Anterior cingulate cortex (tissue), 58 donors: ENCODE data around the gene PLEKHA4.
"Not testable (repeated sequence)": the region's sequence is repeated elsewhere in the genome, so short reads cannot be mapped to it uniquely, and the experiment has no call there.

Experiments used
- DNase-seq, 58 donors: peaks; one replicate each; lab custom pipeline; 2025; lab: John Stamatoyannopoulos, UW

PLEKHA4 gene, protein sequence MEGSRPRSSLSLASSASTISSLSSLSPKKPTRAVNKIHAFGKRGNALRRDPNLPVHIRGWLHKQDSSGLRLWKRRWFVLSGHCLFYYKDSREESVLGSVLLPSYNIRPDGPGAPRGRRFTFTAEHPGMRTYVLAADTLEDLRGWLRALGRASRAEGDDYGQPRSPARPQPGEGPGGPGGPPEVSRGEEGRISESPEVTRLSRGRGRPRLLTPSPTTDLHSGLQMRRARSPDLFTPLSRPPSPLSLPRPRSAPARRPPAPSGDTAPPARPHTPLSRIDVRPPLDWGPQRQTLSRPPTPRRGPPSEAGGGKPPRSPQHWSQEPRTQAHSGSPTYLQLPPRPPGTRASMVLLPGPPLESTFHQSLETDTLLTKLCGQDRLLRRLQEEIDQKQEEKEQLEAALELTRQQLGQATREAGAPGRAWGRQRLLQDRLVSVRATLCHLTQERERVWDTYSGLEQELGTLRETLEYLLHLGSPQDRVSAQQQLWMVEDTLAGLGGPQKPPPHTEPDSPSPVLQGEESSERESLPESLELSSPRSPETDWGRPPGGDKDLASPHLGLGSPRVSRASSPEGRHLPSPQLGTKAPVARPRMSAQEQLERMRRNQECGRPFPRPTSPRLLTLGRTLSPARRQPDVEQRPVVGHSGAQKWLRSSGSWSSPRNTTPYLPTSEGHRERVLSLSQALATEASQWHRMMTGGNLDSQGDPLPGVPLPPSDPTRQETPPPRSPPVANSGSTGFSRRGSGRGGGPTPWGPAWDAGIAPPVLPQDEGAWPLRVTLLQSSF

DNA sequence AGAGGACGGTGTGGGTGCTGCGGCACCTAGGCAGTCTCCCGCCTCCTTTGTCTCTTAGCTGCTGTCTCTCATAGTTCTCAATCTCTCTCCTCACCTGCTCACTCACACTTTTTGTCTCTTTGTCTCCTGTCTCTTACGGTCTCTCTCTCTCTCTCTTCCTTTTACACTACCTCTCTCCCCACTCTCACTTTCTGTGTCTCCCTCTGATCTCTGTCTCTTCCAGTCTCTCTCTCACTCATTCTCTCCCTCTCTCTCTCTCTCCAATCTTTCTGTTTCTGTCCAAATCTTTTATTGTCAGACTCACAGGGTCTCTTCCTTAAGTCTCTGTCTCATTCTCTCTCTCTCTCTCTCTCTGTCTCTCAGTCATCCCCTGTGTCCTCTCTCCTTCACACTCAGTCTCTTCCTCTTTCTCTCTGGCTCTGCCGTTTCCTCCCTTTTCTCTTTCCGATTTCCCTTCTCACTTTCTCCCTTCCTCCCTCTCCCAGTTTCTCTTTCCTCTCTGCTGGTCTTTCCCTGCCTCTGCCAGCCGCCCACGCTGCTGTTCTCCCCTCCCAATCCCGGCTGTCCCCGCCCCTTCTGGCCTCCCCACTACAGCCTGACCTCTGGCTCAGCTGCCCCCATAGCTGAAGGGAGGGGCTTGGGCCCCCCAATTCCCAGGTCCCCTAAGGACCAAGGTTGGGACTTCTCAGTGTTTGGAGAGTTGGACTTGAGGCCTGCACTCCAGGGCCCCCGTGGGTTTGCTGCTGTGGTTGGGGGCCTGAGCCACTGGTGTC is at the start of gene PLEKHA4:
Gene PLEKHA4 (minus strand): TSS at position 504 of the 773 bp plus-strand sequence. CDS start 997 bp downstream, outside the sequence.
- DNase-seq, result no peak

DNA sequence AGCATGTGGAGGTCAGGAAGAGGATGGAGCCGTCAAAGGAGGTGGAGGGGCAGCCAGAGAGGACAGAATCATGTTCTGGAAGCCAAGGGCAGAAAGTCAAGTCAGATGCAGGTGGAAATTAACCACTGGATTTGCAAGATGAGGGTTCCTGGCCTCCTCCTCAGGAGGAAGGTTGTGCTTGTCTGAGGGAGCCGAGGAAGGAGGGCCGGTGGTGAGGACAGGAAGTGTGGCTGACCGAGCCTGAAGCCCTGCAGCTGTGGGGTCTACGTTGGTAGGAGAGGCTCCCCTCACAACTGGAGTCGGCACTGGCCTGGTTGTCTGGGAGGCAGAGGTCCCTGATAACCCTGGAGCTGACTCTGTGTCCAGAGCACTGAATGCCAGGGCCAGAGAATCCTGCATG is 49.7 kb upstream of the PLEKHA4 start:
- no peak for DNase-seq

- no peak for DNase-seq
Measured at GRCh38 chr19:48915757-48916156, 47.3 kb upstream of the PLEKHA4 start.

DNA sequence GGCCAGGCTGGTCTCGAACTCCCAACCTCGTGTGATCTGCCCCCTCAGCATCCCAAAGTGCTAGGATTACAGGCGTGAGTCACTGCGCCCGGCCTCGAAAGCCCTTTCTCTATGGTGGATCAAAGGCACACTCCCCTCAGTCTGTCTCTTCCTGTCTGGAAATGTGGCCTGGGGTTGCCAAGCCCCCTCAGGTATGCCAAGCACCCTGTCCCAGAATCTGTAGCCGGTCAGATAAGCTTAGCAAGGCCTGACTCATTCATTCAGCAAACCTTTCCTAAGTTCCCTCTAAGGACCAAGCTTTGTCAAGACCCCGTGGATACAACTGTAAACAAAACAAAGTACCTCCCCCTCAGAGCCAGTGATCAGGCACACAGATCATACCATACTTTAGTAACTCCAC is 45.8 kb upstream of the PLEKHA4 start:
- DNase-seq, result no peak

DNA sequence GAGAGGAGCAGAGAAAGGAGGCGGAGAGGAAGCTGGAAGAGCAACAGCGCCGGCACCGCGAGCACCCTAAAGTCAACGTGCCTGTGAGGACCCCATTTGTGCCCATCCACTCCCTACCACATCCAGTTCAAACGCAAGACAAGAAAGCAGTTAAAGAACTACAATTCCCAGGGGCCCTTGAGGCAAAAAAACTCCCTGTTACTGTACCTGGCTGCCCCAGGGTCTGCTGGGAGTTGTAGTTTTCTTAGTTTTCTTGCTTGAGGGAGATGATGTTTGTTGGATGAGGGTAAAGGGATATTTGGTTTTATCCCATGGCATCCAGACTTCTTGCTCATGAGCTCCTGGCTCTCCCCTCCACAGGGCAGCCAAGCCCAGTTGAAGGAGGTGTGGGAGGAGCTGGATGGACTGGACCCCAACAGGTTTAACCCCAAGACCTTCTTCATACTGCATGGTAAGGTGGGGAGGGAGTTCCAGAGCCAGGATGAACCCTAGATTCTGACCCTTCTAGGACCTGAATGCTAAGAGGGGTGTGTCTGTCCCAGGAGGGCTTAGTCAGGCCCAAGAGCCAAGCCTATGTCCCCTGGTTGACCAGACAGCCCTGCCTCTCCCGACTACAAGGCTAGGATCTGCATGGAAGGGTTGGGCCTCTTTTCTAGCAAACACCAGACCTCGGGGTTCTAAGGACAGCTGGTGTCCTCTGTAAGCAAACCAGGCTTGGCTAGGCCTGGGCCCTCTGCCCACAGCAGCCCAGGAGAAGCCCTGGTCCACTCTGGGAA is 44.9 kb upstream of the PLEKHA4 start:
- DNase-seq, result no peak

- DNase-seq, result no peak
Measured at GRCh38 chr19:48910803-48911202, 42.4 kb upstream of the PLEKHA4 start.

GRCh38 chr19:48909424-48910077 is 41.1 kb upstream of the PLEKHA4 start:
- DNase-seq, result not testable (repeated sequence)

GRCh38 chr19:48907671-48908070 is 39.3 kb upstream of the PLEKHA4 start:
- DNase-seq, result no peak

- no peak for DNase-seq
Measured at GRCh38 chr19:48906324-48906723, 37.9 kb upstream of the PLEKHA4 start.

DNA sequence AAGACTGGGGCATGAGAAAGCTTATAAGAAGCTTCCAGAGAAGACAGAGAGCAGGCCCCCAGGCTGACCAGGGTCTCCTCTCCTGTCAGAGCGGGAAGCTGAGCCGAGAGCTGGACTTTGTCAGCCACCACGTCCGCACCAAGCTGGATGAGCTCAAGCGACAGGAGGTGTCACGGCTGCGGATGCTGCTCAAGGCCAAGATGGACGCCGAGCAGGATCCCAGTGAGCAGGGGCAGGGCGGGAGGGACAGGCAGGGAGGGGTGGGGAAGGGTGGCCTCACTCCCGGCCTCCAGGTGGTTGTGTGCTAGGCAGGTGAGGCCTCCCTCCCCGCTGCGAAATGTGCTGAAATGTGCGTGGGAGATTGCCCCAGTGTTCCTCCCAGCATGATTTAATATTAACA is 37.2 kb upstream of the PLEKHA4 start:
- DNase-seq, result no peak

GRCh38 chr19:48903788-48904187 is 35.4 kb upstream of the PLEKHA4 start:
- not testable (repeated sequence) for DNase-seq

- DNase-seq, result not testable (repeated sequence)
Measured at GRCh38 chr19:48902291-48902690, 33.9 kb upstream of the PLEKHA4 start.

GRCh38 chr19:48900477-48901406 is 32.3 kb upstream of the PLEKHA4 start:
- peak in 2 of 58 donors; percentile 25 to 28 for DNase-seq

DNA sequence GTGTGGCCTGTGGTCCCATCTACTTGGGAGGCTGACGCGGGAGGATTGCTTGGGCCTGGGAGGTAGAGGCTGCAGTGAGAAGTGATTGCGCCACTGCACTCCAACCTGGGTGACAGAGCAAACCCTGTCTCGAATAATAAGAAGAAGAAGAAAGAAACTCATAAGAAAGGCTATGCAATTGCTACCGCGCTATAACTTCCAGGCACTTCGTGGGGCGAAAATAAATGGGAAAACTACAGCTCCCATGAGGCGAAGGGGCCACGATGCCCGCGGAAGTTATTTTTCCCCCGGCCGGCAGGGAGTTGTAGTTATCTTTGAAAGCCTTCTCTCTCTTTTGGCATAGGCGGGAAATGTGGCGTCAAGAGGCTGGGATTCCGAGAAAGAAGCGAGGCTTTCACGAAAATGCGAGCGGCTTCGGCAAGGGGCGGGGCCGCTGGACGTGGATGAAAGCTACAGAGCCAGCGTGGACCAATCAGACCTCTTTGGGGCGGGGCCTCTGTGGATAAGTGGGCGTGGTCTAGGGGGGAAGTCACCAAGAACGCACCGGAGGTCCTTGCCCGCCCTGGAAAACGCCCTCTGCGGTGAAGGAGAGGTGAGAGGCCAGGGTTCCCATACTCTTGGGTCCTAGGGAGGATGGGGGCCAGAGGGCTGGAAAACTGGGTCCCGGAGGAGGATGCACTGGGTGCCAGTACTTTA is 31.5 kb upstream of the PLEKHA4 start, which contains the start of gene NUCB1:
Gene NUCB1 (plus strand): TSS at position 532 of the 696 bp plus-strand sequence. CDS start 485 bp downstream, outside the sequence.
- peak; percentile 78 to 99 (median 98) for DNase-seq

- DNase-seq, result not testable (repeated sequence)
Measured at GRCh38 chr19:48899386-48899749, 31.0 kb upstream of the PLEKHA4 start.

- DNase-seq, result no peak
Measured at GRCh38 chr19:48897181-48897580, 28.8 kb upstream of the PLEKHA4 start.

DNA sequence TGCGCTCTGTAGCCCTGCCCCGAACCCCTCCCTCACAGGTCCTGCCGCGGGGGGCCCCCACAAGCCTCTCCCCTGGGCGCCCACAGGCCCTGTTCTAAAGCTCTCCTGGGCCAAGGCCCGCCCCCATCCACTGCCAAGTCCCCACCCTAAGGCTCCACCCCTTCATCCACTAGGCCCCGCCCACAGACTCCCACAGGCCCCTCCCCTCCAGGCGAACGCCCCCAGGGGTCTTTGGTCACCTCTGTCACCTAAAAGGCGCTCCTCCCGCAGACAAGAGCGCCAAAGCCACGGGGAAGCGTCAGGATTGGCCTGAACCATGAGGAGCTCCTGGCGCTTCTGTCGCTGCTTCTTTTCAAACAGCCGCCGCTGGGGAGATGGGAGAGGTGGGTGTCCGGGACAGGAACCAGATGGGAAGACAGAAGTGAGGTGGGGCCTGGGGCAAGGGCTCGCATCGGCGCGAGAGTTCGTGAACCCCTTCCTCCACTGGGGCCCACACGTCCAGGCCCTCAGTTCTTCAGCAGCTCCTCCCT is 27.8 kb upstream of the PLEKHA4 start:
- peak in 35 of 58 donors; percentile 5 to 70 (median 32) for DNase-seq
